CD4-positive, alpha-beta T cell treated with Interleukin-10 for 1 hour (primary cell): Measurements from ENCODE around the gene RHEBL1.

Experiments used
- DNase-seq: peaks from one replicate; pipeline ENCODE4 v3.0.0-alpha.2; 2020

RHEBL1 gene

DNA sequence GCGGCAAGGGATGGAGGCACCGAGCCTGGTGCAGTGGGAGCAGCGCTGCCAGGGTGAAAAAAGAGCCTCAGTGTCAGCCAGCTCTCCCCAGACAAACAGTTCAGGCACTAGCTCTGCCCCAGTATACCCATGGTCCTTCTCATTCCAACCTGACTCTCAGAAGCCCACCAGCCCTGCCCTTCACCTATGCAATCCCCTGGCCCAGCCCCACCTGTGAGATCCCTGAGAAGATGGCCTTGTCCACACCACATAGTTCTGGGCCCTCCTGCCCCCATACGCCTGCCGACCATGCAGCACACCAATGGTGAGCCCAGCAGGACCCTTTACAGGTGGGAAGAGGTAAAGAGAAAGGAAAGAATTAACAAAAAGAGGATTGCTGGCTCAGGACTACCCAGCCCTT, 15.7 kb downstream of the RHEBL1 start:
- no peak for DNase-seq

GRCh38 chr12:49052451-49053208, 17.1 kb downstream of the RHEBL1 start:
- no peak for DNase-seq

DNA sequence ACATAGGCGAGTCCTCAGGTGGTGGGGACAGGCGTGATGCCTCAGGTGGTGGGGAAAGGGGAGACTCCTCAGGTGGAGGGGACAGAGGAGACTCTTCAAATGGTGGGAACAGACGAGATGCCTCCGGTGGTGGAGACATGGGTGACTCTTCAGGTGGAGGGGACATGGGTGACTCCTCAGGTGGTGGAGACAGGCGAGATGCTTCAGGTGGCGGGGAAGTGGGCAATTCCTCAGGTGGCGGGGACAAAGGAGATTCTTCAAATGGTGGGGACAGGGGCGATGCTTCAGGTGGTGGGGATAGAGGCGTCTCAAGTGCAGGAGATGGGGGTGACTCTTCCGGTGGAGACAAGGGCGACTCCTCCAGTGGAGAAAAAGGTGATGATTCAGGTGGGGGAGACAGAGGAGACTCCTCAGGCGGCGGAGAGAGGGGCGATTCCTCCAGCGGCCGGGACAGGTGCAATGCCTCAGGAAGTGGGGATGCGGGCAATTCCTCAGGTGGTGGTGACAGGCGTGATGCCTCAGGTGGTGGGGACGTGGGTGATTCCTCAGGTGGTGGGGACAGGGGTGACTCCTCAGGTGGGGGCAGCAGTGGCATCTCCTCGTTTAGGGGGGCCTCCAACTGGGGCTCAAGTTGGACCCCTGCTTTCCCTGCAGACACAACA, 17.9 kb downstream of the RHEBL1 start:
- no peak for DNase-seq

- DNase-seq = no peak
Observed at GRCh38 chr12:49051373-49051764, 18.4 kb downstream of the RHEBL1 start.

- no peak for DNase-seq
Observed at GRCh38 chr12:49050507-49051372, 19.0 kb downstream of the RHEBL1 start.

GRCh38 chr12:49049566-49050224, 20.1 kb downstream of the RHEBL1 start:
- no peak for DNase-seq

DNA sequence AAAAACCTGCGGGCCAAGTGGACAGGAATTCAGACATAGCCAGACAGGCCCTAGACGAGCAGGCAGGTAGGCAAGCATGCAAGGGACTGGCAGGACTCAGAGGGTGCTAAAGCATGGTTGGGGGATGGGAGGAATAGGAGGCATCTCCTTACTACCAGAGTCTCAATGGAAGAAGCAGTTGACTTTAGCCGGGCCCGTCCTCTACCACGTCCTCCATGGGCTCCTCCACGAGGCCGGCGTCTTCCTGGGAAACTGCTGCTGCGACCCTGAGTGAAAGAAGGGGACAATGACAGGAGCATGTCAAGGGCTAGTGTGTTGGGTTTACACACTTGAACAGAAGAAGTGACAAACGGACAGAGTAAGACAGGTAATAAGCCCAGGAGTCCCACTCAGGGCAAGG, 20.8 kb downstream of the RHEBL1 start:
- DNase-seq = no peak

DNA sequence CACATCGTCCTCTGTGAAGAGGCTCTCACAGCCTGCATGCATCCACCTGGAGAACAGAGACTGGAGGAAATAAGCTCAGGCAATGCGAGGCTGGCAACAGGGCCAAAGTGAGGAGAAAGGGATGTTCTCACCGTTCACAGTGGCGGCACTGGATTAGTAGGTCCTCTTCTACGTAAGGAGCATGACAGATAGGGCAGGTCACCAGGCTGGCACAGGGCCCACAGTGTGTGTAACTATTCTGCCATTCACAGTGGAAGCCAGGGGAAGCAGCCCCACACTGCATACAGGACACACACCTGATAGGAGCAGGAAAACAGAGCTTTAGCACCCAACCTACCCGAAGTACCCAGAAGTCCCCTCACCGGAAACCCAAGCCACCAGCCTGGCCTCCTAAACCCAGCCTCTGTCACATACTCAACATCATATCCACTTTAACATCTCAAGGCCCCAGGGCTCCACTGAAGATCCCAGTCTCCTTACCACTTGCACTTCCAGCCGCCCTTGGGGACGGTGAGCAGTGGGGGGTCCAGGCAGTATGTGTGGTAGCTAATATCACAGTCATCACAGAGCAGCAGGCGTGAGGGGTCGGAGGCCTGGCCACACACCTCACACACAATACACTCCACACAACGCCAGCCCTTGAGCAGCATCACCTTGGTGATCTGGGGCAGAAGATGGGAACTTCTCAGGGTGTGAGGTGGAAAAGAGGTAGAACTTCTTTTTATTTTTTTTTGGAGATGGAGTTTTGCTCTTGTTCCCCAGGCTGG, 23.5 kb downstream of the RHEBL1 start:
- no peak for DNase-seq

DNA sequence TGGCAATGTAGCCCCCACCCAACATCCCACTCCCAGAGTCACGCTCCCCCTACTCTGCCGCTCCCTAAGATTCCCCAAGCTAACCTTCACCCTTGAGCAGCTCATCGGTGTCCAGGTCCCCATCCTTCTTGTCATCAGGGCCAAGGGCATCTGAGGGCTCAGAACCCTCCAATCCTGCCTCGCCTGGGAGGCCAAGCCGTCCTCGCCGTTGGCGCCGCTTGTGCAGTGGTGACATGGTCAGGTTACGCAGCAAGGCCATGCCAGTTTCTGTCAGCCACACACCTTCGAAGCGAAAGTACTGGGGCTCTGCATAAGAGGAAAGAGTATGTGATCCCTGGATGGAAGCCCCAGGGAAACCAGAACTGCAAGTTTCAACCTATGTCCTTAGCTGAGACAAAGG, 25.1 kb downstream of the RHEBL1 start:
- DNase-seq = no peak

- DNase-seq = peak; percentile 85
Observed at GRCh38 chr12:49043856-49044258, 25.9 kb downstream of the RHEBL1 start.

DNA sequence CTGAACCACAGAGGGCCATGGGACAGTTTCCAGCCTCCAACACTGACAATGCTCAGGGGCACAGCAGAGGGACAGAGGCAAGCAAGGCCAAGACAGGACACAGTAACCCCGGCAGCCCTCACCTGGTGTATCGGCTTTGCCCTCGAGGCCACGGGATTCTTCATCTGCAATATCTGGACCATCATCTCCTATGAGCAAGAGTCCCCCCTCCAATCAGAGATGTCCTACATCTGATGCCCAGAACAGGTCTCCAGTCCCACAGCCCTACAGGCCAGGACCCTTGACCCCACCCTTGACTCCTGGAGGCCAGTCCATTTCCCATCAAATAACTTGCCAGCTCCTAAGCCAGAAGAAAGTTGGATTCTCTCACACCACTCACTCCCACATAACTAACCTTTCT, 26.5 kb downstream of the RHEBL1 start:
- DNase-seq = no peak

GRCh38 chr12:49041881-49042484, 27.8 kb downstream of the RHEBL1 start:
- DNase-seq = no peak

DNA sequence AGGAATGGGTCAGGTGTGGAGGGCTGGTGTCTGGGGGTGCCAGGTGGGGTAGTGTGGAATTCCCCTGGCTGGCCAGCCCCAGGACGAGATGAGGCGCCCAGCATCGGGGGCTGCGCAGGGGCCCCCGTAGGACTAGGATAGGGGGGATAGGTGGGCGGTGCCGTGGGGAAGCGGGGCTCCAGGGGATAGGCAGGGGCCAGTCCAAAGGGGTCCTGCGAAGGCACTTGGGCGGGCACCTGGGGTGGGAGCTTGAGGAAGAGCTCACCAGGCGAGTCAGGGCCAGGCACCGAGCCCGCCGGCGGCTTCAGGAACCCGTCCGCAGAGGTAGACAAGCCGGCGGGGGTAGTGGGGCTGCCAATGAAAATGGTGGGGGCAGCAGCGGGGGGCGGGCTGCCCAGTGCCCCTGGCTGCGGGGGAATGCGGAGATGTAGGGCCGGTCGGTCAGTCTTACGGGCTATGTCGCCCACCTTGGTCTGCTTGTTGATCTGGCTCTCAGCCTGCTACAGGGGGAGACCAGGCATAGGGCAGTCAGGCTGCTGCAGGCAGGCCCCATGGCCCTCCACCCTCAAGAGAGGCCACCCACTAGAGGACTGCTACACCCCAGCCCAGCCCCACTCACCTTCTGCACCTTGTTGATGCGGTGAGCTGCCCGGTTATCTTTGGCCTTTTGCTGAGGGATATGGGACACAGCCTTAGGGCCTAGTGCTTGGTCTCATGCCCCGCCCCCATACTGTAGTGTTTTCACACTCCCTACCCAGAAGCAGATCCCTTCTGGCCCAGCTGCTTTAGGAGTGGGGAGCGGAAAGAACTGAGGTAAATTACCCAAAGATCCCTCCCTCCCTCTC, 28.5 kb downstream of the RHEBL1 start:
- DNase-seq = no peak

- DNase-seq = no peak
Observed at GRCh38 chr12:49040364-49040855, 29.4 kb downstream of the RHEBL1 start.

DNA sequence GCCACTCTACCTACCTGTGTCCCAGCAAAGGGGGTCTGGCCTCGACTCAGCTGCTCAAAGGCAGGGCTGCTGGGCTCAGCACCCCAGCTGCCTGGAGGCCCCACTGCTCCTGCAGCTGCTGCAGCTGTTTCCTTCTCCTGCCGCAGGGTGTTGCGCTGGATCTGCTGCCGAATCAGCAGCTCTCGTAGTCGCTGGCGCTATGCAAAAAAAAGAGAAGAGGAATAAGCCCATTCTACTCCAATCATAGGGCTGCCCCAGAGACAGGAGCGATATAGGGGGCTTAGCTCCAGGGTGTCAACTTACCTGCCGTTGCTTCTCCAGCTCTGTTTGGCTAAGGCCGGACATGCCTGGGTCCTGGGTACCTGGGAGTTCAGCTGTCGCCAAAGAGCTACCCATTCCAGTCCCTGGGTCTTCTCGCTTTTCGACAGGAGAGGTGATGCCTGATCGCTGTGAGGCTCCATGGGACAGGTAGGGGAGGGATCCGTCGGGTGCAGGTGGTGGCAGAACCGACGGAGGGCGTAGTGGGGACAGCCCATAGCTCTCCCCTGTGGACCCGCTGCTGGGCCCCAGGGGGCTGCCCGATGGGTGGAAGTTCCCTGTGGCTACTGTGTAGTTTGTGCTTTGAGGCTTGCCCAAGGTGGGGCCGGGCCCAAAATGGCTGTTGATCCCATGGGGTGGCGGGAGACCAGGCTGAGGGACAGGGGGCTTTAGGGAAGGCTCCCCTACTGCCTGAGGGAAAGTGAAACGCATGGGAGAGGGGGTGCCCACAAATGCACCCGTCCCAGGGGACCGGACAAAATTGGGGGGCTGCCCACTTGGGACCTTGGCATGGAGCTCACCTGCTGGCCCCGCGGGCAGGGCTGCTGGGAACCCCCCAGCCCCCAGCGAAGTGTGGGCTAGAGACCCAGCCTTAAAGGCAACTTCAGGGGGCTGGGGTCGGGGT, 30.1 kb downstream of the RHEBL1 start:
- no peak for DNase-seq

- no peak for DNase-seq
Observed at GRCh38 chr12:49038291-49038955, 31.4 kb downstream of the RHEBL1 start.

GRCh38 chr12:49037947-49038237, 31.9 kb downstream of the RHEBL1 start:
- no peak for DNase-seq

GRCh38 chr12:49037111-49037946, 32.5 kb downstream of the RHEBL1 start:
- no peak for DNase-seq
